GM19193 (cell line): Measurements from ENCODE around the gene ALG5.

Experiments used
- POLR2A ChIP-seq: IDR thresholded peaks from 4 replicates; pipeline ENCODE4 v1.6.1; 2011; ENCODE audit not compliant: insufficient read depth, insufficient read length; ENCODE audit errors: extremely low read depth

Gene ALG5

DNA sequence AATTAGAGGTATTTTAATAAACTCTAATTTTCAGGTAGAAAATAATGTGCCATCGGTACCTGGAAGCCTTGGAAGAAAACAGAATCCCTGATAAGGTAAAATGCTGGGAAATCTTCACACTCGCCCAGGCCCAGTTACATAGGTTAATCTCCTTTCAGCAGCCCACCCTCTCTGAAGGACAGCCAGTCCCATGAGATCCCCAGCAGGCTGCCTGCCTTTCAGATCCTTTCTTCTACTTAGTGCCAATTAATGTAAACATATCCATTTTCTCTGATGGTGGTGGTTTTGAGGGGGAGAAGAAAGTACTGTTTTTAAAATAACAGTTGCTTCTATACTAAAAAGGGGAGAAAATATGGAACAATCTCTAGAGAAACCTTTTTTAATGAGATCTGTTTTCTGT, 91.3 kb downstream of the ALG5 start:
- no peak for TF ChIP-seq POLR2A

DNA sequence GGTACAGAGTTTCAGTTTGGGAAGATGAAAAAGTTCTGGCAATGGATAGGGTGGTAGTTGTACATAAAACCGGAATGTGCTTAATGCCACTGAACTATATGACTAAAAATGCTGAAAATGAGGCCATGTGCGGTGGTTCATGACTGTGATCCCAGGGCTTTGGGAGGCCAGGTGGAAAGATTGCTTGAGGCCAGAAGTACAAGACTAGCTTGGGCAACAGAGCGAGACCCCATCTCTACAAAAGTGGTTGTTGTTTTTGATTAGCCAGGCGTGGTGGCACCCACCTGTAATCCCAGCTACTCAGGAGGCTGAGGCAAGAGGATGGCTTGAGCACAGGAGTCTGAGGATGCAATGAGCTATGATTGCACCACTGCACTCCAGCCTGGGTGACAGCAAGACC, 91.9 kb downstream of the ALG5 start:
- no peak for TF ChIP-seq POLR2A

DNA sequence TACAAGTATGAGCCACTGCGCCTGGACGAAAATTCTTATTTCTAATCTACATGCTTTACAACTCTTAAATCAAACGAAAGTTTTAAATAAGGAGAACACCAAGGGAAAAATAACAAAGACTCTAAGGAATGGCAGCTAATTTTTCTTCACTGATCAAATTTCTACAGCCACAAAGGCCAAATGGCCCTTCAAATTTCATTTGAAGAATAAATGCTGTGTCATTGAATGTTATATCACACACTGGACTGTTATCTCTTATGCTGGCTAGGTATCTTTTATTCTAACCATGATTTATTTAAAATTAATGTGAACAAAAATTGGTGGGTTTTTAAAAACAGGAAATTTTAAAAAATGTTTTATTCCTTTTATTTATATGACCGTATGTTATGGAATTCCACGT, 93.2 kb downstream of the ALG5 start:
- no peak for TF ChIP-seq POLR2A

DNA sequence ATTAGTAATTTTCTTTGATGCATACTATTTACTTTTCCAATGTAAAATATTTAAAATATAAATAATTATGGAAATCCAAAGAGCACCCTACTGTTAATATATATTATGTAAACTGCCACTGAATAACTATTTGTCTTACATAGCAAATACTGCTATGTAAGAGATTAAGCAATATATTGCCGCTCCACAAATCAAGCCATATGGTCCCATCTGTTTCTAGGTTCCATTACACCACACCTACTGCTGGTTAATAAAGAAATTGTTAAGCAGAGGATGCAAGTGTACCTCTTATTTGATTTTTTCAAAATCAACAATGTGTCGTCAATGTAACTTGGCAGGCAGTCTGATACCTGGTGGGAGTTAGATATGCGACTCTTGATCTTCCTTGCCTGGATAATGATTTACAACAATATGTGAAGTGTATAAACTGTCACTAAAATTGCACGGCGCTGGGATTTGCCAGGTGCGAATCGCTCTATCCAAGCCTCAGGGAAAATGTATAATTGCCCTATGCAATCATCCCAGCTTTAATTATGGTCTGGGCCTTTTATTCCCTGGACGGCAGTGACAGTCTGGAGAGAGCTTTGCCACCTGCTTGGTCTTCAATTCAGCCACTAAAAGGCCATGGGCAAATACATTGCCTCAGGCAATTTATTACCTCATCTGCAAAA, 95.1 kb downstream of the ALG5 start:
- no peak for TF ChIP-seq POLR2A
